Fibroblast of lung (primary cell): ENCODE measurements around the gene UQCC5.

Experiments
- CTCF ChIP-seq, 2 donors: IDR thresholded peaks in 1 of 2; conservative IDR thresholded peaks in 1 of 2; 1 replicate in 1 of 2; 2 replicates in 1 of 2; pipeline ENCODE4 v1.5.1; 2011 to 2012; ENCODE audit warnings: low read length in 2 of 2, control low read depth in 1 of 2, inconsistent platforms in 1 of 2, low read depth in 1 of 2, mild to moderate bottlenecking in 1 of 2
- EZH2 ChIP-seq: IDR thresholded peaks from 2 replicates; pipeline ENCODE4 v1.5.1; 2012; ENCODE audit warnings: low read length, control low read depth, mild to moderate bottlenecking; ENCODE audit errors: missing control alignments

GRCh38 chr3:52524752-52525679 is 11.4 kb upstream of the UQCC5 start:
- TF ChIP-seq CTCF (conservative IDR thresholded peaks at IDR 0.05 in 1 of 2, IDR thresholded peaks at IDR 0.05 in 1 of 2; ENCODE audit: low read depth in 1 of 2, low read length in 2 of 2) (no peak), EZH2 (no peak)
